HCT116 (cell line): Measurements from ENCODE around the gene CX3CR1.

ENCODE experiments used
- CTCF ChIP-seq, 3 experiments: fragments of 200-600 bp in 1 of 3; sonication (generic) in 1 of 3; IDR thresholded peaks in 2 of 3; conservative IDR thresholded peaks in 1 of 3; 2 replicates each; pipeline ENCODE4 v1.5.1; 2012 to 2017; ENCODE audit warnings: low read depth in 2 of 3, low read length in 2 of 3, antibody characterized with exemption in 1 of 3, borderline replicate concordance in 1 of 3, control low read depth in 1 of 3, mild to moderate bottlenecking in 1 of 3, mixed read lengths in 1 of 3, mixed run types in 1 of 3, moderate library complexity in 1 of 3; ENCODE audit not compliant: insufficient read depth in 1 of 3
- EGR1 ChIP-seq: IDR thresholded peaks from 2 replicates; pipeline ENCODE4 v1.6.1; 2012; ENCODE audit warnings: low read depth
- EZH2phosphoT487 ChIP-seq: fragments of 200-600 bp; IDR thresholded peaks from 2 replicates; pipeline ENCODE4 v1.6.1; 2018; ENCODE audit warnings: antibody characterized with exemption, borderline replicate concordance
- POLR2A ChIP-seq: IDR thresholded peaks from 2 replicates; pipeline ENCODE4 v1.7.0; 2011; ENCODE audit warnings: borderline replicate concordance; ENCODE audit not compliant: insufficient read depth, insufficient read length; ENCODE audit errors: extremely low read depth
- SRF ChIP-seq: IDR thresholded peaks from 2 replicates; pipeline ENCODE4 v1.6.1; 2012; ENCODE audit warnings: low read depth

- TF ChIP-seq SRF (no peak), CTCF (IDR thresholded peaks at IDR 0.05 in 2 of 3, conservative IDR thresholded peaks at IDR 0.05 in 1 of 3; ENCODE audit: borderline replicate concordance in 1 of 3, insufficient read depth in 1 of 3, low read depth in 2 of 3, low read length in 2 of 3) (no peak), POLR2A (no peak), EZH2phosphoT487 (no peak), EGR1 (no peak)
These were observed 1.8 kb downstream of the CX3CR1 start for GRCh38 chr3:39277893-39278615.
